Erythroblast (primary cell): ENCODE measurements around the gene FAM107A.

Experiments
- GATA1 ChIP-seq: IDR thresholded peaks from 2 replicates; pipeline ENCODE4 v1.6.1; 2011; ENCODE audit warnings: low read depth, mild to moderate bottlenecking, control low read depth, low read length, moderate library complexity
- POLR2A ChIP-seq: IDR thresholded peaks from 2 replicates; pipeline ENCODE4 v1.6.1; 2011; ENCODE audit warnings: mild to moderate bottlenecking, low read length

- TF ChIP-seq POLR2A (no peak), GATA1 (no peak)
Measured at GRCh38 chr3:58594117-58594516, 16.9 kb upstream of the FAM107A start.
